MCF 10A (cell line): ENCODE results near the gene SPATS2. TPM values are rescaled to one million over a fixed set of nuclear protein-coding genes. Genes with fewer than 3 reads are reported as not detected.

Source experiments
- BruUV-seq: library from RNA; stranded (reverse); fragments of 400-500 nt; replicated peaks from 2 replicates; lab custom pipeline; 2021; lab: Mats Ljungman, UMichigan
- CTCF ChIA-PET: fragments of 300-600 bp; sonication (Branson Sonifier 250); formaldehyde crosslinking; extraction: SDS; loops from one replicate; lab custom pipeline; 2021; ENCODE audit warnings: antibody characterized with exemption, inconsistent platforms; lab: Yijun Ruan, JAX
- POLR2A ChIA-PET: fragments of 300-600, 350-650 bp; sonication (Branson Sonifier 250); formaldehyde crosslinking; extraction: SDS; loops from one replicate; lab custom pipeline; 2020; ENCODE audit warnings: antibody characterized with exemption, inconsistent platforms; lab: Yijun Ruan, JAX
- DNase-seq: peaks from one replicate; pipeline ENCODE4 v3.0.0-alpha.2; 2018; ENCODE audit not compliant: unreplicated experiment
- H3K27ac Mint-ChIP-seq: one replicate; pipeline ENCODE4 v1.8.0; 2022; ENCODE audit warnings: mild to moderate bottlenecking, low read depth, mixed read lengths; ENCODE audit not compliant: unreplicated experiment
- H3K27me3 Mint-ChIP-seq: one replicate; pipeline ENCODE4 v1.8.0; 2022; ENCODE audit warnings: mixed read lengths; ENCODE audit not compliant: insufficient read depth, unreplicated experiment
- H3K36me3 Mint-ChIP-seq: one replicate; pipeline ENCODE4 v1.8.0; 2022; ENCODE audit warnings: mild to moderate bottlenecking, moderate library complexity, mixed read lengths; ENCODE audit not compliant: insufficient read depth, unreplicated experiment
- H3K4me1 Mint-ChIP-seq: one replicate; pipeline ENCODE4 v1.8.0; 2022; ENCODE audit warnings: mixed read lengths; ENCODE audit not compliant: insufficient read depth, unreplicated experiment
- H3K4me3 Mint-ChIP-seq: one replicate; pipeline ENCODE4 v1.8.0; 2022; ENCODE audit warnings: mild to moderate bottlenecking, moderate library complexity, mixed read lengths; ENCODE audit not compliant: unreplicated experiment
- H3K9me3 Mint-ChIP-seq: one replicate; pipeline ENCODE4 v1.8.0; 2022; ENCODE audit warnings: mixed read lengths; ENCODE audit not compliant: unreplicated experiment
- intact Hi-C: fragments of 100-400 bp; cut with micrococcal nuclease; formaldehyde crosslinking; loops from 2 replicates; pipeline ENCODE4 v1.14.1; 2022
- total RNA-seq: library from RNA; stranded (reverse); gene quantifications from 2 replicates; pipeline ENCODE4 v1.2.3, GENCODE V29; 2022
- TF ChIP-seq, protein P1 (sequence below): fragments of 200-600 bp; IDR thresholded peaks from one replicate; pipeline ENCODE4 v1.8.0; 2022; ENCODE audit warnings: antibody characterized with exemption, mild to moderate bottlenecking; ENCODE audit not compliant: unreplicated experiment

Gene SPATS2
- total RNA-seq, 1 experiment from 2014 or later, result 26.0 TPM

DNA sequence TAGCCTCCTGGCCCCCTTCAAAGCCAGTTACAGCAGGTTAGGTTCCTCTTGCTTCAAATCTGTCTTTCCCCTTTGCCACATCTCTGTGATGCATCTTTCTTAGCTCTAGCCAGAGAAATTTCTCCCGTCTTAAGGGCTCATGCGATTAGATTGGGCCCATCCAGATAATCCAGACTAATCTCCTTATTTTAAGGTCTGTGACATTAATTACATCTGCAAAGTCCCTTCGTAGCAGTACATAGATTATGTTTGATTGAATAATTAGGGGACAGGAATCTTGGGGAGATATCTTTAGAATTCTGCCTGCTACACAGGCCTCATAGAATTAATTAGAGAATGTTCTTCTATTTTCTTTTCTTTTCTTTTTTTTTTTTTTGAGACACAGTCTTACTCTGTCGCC lies 79.3 kb downstream of the SPATS2 start:
- BruUV-seq, result no TSS peak
- H3K27ac Mint-ChIP-seq, result no peak overlapping the region
- H3K9me3 Mint-ChIP-seq, result no peaks in the 10 kb centered on the region
- TF ChIP-seq, protein P1, sequence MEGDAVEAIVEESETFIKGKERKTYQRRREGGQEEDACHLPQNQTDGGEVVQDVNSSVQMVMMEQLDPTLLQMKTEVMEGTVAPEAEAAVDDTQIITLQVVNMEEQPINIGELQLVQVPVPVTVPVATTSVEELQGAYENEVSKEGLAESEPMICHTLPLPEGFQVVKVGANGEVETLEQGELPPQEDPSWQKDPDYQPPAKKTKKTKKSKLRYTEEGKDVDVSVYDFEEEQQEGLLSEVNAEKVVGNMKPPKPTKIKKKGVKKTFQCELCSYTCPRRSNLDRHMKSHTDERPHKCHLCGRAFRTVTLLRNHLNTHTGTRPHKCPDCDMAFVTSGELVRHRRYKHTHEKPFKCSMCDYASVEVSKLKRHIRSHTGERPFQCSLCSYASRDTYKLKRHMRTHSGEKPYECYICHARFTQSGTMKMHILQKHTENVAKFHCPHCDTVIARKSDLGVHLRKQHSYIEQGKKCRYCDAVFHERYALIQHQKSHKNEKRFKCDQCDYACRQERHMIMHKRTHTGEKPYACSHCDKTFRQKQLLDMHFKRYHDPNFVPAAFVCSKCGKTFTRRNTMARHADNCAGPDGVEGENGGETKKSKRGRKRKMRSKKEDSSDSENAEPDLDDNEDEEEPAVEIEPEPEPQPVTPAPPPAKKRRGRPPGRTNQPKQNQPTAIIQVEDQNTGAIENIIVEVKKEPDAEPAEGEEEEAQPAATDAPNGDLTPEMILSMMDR, result no peak
- no peaks in the 10 kb centered on the region for H3K27me3 Mint-ChIP-seq
- no peaks in the 10 kb centered on the region for H3K4me1 Mint-ChIP-seq
- POLR2A ChIA-PET, result no interaction called here
- intact Hi-C loops, result no loop called here
- CTCF ChIA-PET, result interaction anchor here (0.6 kb wide), 2 partner anchors 34 to 57 kb away, joined by 3 to 4 read pairs; no protein-coding TSS in a partner anchor
- peaks cover 13% of the 10 kb centered on the region for H3K36me3 Mint-ChIP-seq
- no peak overlapping the region for H3K4me3 Mint-ChIP-seq
- no peak for DNase-seq

DNA sequence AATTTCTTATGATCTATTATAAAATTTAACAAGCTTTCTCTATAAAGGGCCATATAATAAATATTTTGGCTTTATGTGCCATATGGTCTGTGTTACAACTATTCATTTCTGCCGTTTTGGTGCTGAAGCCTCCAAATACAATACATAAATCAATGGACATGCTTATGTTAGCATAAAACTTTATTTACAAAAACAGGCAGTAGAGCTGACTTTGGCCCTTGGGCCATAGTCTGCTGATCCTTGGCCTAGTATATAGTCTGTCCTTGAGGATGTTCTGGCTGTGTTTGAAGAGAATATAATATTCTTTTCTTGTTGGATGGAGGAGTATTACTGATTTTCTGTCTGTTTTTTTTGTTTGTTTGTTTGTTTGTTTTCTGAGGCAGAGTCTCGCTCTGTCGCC lies 81.6 kb downstream of the SPATS2 start:
- intact Hi-C loops, result no loop called here
- Mint-ChIP-seq H3K4me3 (no peak overlapping the region), H3K4me1 (no peaks in the 10 kb centered on the region), H3K36me3 (peaks cover 5% of the 10 kb centered on the region), H3K27ac (no peak overlapping the region), H3K27me3 (no peaks in the 10 kb centered on the region), H3K9me3 (no peaks in the 10 kb centered on the region)
- ChIA-PET CTCF (interaction anchor here (0.6 kb wide), 1 partner anchor 72 kb away, joined by 4 read pairs; no protein-coding TSS in a partner anchor), POLR2A (no interaction called here)
- no TSS peak for BruUV-seq
- no peak for DNase-seq
- TF ChIP-seq, protein P1, result no peak

- H3K4me1 Mint-ChIP-seq, result no peaks in the 10 kb centered on the region
- no peaks in the 10 kb centered on the region for H3K27me3 Mint-ChIP-seq
- TF ChIP-seq, protein P1, result no peak
- no TSS peak for BruUV-seq
- ChIA-PET POLR2A (interaction anchor here (0.6 to 0.9 kb wide), 2 partner anchors 18 to 83 kb away, joined by 4 to 6 read pairs; no protein-coding TSS in a partner anchor), CTCF (interaction anchor here (0.6 to 1.5 kb wide), 2 partner anchors 19 to 121 kb away, joined by 3 to 8 read pairs; no protein-coding TSS in a partner anchor)
- H3K27ac Mint-ChIP-seq, result no peak overlapping the region
- no peak overlapping the region for H3K4me3 Mint-ChIP-seq
- H3K36me3 Mint-ChIP-seq, result no peaks in the 10 kb centered on the region
- H3K9me3 Mint-ChIP-seq, result no peaks in the 10 kb centered on the region
- no peak for DNase-seq
- intact Hi-C loops, result no loop called here
These were observed 84.4 kb downstream of the SPATS2 start for GRCh38 chr12:49451468-49452259.

DNA sequence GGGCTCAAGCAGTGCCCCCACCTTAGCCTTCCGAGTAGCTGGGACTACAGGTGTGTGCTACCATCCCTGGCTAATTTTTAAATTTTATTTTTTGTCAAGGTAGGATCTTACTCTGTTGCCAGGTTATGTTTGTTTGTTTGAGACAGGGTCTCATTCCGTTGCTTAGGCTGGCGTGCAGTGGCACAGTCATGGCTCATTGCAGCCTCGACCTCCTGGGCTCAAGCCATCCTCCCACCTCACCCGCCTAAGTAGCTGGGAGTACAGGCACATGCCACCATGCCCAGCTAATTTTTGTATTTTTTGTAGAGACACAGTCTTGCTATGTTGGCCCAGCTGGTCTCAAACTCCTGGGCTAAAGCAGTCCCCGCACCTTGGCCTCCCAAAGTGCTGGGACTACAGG lies 88.2 kb downstream of the SPATS2 start:
- no peak for DNase-seq
- POLR2A ChIA-PET, result interaction anchor here (1.2 kb wide), 1 partner anchor 36 kb away, joined by 4 read pairs; no protein-coding TSS in a partner anchor
- TF ChIP-seq, protein P1, result no peak
- intact Hi-C loops, result no loop called here
- Mint-ChIP-seq H3K36me3 (peaks cover 11% of the 10 kb centered on the region), H3K4me1 (no peaks in the 10 kb centered on the region), H3K9me3 (no peaks in the 10 kb centered on the region), H3K4me3 (no peak overlapping the region), H3K27ac (no peak overlapping the region), H3K27me3 (no peaks in the 10 kb centered on the region)
- BruUV-seq, result no TSS peak
- CTCF ChIA-PET, result interaction anchor here (0.6 kb wide), 1 partner anchor 566 kb away, joined by 3 read pairs; no protein-coding TSS in a partner anchor
